SK-N-MC (cell line): ENCODE results near the gene PTPRJ.

Experiments used
- EZH2 ChIP-seq: fragments of 200-600 bp; sonication (generic); IDR thresholded peaks from one replicate; pipeline ENCODE4 v1.6.1; 2017; ENCODE audit warnings: antibody characterized with exemption
- FOXP2 ChIP-seq: optimal IDR thresholded peaks from 2 replicates; pipeline ENCODE3; 2011; ENCODE audit warnings: mild to moderate bottlenecking, moderate library complexity; ENCODE audit not compliant: insufficient read depth; ENCODE audit errors: extremely low read length, control extremely low read depth
- POLR2AphosphoS5 ChIP-seq: IDR thresholded peaks from 2 replicates; pipeline ENCODE4 v1.6.1; 2012; ENCODE audit warnings: mild to moderate bottlenecking, low read depth, low read length, borderline replicate concordance

GRCh38 chr11:48127521-48128183, 147.3 kb downstream of the PTPRJ start:
- no peak for TF ChIP-seq EZH2
- TF ChIP-seq POLR2AphosphoS5, result no peak
- TF ChIP-seq FOXP2, result no peak
